Stimulated activated CD8-positive, alpha-beta memory T cell treated with anti-CD3 and anti-CD28 coated beads, Interleukin-7, amount 100 ng/mL, for 4 hours (primary cell): ENCODE data around the gene NLGN4Y.

Experiments used
- DNase-seq, 2 donors: peaks; one replicate each; pipeline ENCODE4 v3.0.0-alpha.2; 2020; ENCODE audit warnings: low read depth in 2 of 2

Gene NLGN4Y

DNA sequence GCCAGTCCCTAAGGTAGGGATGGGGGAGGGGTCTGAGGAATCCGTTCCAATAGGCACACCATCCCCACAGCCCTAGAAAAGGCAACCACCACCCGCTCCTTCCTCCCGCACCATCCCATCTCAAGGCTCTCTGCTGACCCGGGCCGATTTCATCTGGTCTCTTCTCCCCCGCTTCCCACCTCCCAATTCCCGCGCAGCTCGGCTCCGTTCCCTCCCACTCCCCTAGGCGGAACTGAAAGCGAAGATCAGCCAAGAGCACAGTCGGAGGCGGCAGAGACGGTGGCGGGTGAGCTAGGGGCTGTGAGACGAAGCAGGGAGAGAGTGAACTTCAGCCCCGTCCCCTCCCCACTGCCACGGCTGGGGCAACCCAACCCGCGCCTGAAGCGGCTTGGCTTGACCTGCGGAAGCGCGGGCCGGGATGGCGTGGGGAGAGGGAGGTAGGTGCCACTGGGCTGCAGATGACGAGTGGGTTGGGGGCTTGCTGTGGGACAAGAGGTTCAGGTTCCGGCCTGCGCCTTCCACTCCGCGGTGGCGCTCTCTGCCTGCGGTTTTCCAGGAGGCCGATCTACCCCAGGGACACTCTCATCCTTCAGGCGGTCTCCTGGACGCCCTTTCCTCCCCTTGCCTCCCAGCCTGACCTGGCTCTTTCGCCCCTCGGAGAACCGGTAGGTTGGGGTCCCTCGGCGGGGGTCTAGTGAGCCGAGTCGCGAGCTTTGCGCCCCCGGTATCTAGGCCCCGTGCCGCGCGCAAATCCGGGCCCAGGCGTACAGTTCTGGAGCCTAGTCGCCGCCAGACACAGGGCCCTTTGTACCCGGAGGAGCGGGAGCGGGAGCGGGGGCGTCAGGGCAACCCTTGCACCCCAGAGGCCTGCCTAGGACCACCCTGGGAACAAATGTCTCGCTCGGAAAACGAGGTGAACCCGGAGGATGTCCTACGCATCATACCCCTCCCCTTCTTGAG lies at the start of gene NLGN4Y:
Gene NLGN4Y, plus strand, starts transcription at position 258 of the 960 bp plus-strand sequence. CDS start 97,591 bp downstream, outside the sequence.
- DNase-seq: no peak

- no peak for DNase-seq
Measured at GRCh38 chrY:14485935-14486334, 38.4 kb upstream of the NLGN4Y start.

DNA sequence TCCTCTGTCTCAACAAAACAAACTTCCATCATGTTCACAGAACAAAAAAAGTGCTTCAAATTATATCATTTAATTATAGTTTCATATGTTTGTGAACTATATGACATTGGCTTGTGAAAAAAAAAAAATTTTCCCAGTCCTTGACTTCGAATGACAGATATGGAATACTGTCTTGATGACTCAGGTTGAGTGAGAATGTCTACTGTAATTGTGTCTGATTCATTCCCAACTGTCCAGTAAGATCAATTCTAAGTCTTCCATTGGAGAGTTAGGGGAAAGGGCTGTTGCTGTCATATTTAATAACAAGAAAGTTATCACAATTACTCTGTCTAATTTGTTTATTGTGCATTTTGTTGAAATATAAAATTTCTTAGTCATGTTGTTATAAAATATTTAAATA lies 34.1 kb upstream of the NLGN4Y start:
- no peak for DNase-seq

- DNase-seq: no peak
Measured at GRCh38 chrY:14498071-14498470, 26.3 kb upstream of the NLGN4Y start.

DNA sequence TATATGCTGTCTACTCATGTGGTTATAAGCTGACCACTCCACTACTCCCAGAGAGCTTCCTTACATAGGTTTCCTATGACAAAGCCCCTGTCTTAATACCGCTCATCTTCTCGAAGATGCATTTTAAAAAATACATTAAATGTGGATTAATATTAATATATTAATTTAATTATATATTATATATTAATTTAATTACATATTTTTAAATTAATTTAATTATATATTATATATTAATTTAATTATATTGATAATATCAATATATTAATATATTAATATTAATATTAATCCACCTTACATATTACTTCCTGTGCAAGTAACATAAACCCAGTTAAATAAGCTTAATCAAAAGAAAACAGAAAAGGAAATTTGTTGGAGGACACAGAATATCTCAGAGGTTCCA lies 19.7 kb upstream of the NLGN4Y start:
- no peak for DNase-seq

DNA sequence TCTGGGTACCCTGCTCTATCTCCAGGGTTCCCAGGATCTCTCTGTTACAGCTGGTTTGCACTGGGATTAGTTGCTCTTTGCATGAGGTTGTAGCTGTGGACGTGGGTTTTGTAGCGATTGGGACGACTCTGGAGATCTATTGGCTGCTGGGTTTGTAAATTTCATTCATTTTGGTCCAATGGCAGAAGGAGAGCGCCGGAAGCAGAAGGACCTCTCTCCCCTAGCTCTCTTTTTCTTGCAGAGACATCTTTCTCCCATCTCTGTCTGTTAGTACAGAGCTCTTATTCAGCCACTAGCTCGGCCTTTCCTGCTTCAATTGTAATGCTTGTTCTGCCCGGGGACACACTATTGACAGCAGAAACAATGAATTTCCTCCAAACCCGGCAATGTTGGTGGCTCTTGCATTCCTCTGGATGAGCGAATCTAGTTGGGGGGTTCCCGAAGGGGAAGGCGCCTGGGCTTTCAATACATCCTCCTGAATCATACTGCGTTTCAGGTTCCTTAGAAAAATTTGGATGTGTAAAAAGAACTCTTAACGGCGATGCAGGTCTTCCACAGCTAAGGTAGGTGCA lies 1.9 kb upstream of the NLGN4Y start:
- no peak for DNase-seq

- no peak for DNase-seq
Measured at GRCh38 chrY:14523491-14524271, 648 bp upstream of the NLGN4Y start.

GRCh38 chrY:14525315-14525714 lies 986 bp downstream of the NLGN4Y start:
- no peak for DNase-seq

- no peak for DNase-seq
Measured at GRCh38 chrY:14528361-14528760, 4.0 kb downstream of the NLGN4Y start.

DNA sequence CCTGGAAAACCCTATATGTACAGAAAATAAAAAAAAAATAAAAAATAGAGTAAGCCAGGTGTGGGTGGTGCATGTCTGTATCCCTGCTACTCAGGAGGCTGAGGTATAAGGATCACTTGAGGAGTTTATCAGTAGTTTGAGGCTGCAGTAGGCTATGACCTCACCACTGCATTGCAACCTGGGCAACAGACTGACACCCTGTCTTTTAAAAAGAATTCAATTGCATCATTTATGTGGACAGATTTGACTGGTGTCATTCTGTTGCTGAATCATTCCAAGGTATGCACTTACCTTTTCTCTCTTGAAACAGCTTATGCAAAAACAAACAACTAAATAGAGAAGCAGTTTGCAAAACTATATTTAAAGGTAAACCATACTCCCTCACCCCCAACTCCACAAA lies 12.4 kb downstream of the NLGN4Y start:
- DNase-seq: no peak

DNA sequence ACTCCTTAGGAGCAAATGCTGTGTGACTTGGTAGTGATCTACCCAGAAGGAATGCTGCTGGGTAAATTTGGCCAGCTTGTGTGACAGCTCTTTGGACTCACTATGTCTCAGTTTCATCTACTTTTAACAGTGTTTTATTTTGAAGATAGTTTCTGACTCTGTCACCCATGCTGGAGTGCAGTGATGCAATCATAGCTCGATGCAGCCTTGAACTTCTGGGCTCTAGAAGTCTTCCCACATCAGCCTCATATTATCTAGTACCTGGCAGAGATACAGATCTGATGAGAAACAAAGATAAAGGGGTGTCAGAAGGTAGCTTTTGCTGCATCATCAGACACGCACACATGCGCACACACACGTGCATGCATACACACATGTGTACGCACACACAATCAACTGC lies 19.2 kb downstream of the NLGN4Y start:
- no peak for DNase-seq

- no peak for DNase-seq
Measured at GRCh38 chrY:14581294-14581693, 57.0 kb downstream of the NLGN4Y start.

- DNase-seq: no peak
Measured at GRCh38 chrY:14586725-14587124, 62.4 kb downstream of the NLGN4Y start.

DNA sequence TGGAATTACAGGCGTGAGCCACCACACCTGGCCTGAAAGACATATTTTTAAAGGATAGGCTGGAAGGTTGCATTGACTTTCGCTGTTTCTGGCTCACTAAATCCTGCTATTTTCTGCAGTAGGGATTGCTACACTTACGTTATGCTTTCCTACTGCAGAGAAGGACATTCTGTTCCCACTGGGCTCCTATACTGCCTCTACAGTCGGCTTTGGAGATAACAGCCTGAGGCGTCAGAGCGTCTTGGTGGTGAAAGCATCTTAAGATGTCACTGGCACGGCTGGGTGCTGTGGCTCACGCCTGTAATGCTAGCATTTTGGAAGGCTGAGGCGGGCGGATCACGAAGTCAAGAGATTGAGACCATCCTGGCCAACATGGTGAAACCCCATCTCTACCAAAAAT lies 77.0 kb downstream of the NLGN4Y start:
- no peak for DNase-seq

DNA sequence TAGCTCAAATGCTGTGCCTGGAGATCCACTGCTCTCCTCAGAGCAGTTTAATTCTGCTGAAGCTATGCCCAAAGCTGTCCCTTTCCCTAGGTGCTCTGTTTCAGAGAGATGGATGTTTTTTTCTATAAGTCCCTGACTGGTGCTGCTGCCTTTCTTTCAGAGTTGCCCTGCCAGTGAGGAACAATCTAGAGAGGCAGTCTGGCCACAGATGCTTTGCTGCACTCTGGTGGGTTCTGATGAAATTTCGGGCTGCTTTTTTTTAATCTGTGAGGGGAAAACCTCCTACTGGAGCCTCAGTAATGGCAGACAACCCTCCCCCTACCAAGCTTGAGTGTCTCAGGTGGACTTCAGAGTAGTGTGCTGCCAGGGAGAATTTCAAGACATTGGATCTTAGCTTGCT lies 93.3 kb downstream of the NLGN4Y start:
- no peak for DNase-seq

DNA sequence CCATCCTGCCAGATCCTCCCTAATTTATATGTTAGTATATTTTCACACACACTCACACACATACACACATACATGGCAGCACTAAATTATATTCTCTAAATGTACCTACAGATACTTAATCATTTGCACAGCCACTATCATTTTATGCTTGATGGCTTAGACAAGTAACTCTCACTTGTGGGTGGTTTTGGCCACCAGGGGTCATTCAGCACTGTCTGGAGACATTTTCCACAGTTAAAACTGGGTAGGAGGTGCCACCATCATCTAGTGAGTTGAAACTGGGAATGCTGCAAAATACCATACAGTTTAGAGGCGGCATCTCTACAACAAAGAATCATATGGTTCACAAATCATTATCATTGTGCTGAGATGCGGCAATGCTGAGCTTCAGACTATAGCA lies 94.2 kb downstream of the NLGN4Y start:
- no peak for DNase-seq

- no peak for DNase-seq
Measured at GRCh38 chrY:14628208-14628607, 103.9 kb downstream of the NLGN4Y start.

- DNase-seq: no peak
Measured at GRCh38 chrY:14631676-14632075, 107.3 kb downstream of the NLGN4Y start.

GRCh38 chrY:14633718-14634117 lies 109.4 kb downstream of the NLGN4Y start:
- no peak for DNase-seq

- DNase-seq: no peak
Measured at GRCh38 chrY:14634954-14635353, 110.6 kb downstream of the NLGN4Y start.

- no peak for DNase-seq
Measured at GRCh38 chrY:14637551-14637950, 113.2 kb downstream of the NLGN4Y start.

DNA sequence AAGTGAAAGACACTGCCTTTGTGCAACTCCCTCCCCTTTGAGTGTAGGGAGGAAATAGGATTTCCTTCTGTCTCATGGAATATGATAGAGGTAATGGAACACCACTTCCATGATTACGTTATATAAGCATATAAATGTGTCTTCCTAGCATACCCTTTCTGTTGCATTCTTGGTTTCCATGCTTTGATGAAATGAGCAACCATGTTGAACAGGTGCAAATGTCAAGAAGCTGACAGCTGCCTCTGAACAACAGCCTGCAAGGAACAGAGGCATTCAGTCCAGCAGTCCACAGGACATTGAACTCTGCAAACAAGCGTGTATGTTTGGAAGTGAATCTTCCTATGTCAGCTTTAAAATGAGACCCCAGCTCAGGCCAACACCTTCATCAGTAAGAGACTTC lies 117.5 kb downstream of the NLGN4Y start:
- no peak for DNase-seq
